ENCODE data around the gene KLF6.
"Not testable (repeated sequence)": the region's sequence is repeated elsewhere in the genome, so short reads cannot be mapped to it uniquely, and the experiment has no call there.

KLF6 gene

GRCh38 chr10:3737864-3738263, 47.1 kb downstream of the KLF6 start:
- no peaks in the 10 kb centered on the region for H3K9me3 ChIP-seq (ENCODE audit: control insufficient read depth, insufficient read depth, low read length)
- H3K4me1 ChIP-seq (ENCODE audit: insufficient read depth, low read length), result no peaks in the 10 kb centered on the region
- no peaks in the 10 kb centered on the region for H3K36me3 ChIP-seq (ENCODE audit: insufficient read depth, low read length)
- no peak overlapping the region for H3K9ac ChIP-seq (ENCODE audit: low read depth, low read length)

- H3K9me3 ChIP-seq (ENCODE audit: control insufficient read depth, insufficient read depth, low read length), result no peaks in the 10 kb centered on the region; the same call in 1 of the 2 replicates
- no peak overlapping the region for H3K9ac ChIP-seq (ENCODE audit: low read depth, low read length)
- no peaks in the 10 kb centered on the region for H3K36me3 ChIP-seq (ENCODE audit: insufficient read depth, low read length)
- no peaks in the 10 kb centered on the region for H3K4me1 ChIP-seq (ENCODE audit: insufficient read depth, low read length)
Observed at GRCh38 chr10:3735175-3735574, 49.8 kb downstream of the KLF6 start.

DNA sequence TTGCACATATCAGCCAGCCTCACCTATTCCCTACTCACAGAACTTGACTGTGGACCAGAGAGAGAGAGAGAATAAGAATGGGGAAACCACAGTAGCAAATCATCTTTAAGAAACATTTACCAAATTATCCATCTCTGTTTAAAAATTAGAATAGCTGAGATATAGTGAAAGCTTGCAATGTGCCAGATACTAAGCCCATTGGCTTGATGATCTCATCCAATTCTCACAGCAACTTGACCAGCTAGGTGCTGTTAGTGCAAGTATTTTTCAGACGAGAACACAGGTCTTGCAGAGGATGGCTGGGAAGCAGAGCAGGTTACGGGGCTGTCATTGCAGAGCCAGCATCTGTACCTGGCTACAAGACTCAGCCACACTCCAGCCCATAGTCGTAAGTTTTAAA, 50.9 kb downstream of the KLF6 start:
- Histone ChIP-seq H3K9ac (ENCODE audit: low read depth, low read length) (no peak overlapping the region), H3K4me1 (ENCODE audit: insufficient read depth, low read length) (no peaks in the 10 kb centered on the region), H3K9me3 (ENCODE audit: control insufficient read depth, insufficient read depth, low read length) (no peaks in the 10 kb centered on the region; the same call in 1 of the 2 replicates), H3K36me3 (ENCODE audit: insufficient read depth, low read length) (no peaks in the 10 kb centered on the region)

DNA sequence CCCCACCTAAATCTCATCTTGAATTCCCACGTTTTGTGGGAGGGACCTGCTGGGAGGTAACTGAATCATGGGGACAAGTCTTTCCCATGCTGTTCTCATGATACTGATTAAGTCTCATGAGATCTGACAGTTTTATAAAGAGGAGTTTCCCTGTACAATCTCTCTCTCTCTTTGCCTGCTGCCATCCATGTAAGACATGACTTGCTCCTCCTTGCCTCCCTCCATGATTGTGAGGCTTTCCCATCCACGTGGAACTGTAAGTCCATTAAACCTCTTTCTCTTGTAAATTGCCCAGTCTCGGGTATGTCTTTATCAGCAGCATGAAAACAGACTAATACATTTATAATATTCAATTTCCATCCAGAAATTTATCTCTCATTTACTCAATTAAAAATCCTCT, 52.8 kb downstream of the KLF6 start:
- H3K9ac ChIP-seq (ENCODE audit: low read depth, low read length), result not testable (repeated sequence)

GRCh38 chr10:3729397-3729976, 55.5 kb downstream of the KLF6 start:
- no peaks in the 10 kb centered on the region; the same call in 1 of the 2 replicates for H3K9me3 ChIP-seq (ENCODE audit: control insufficient read depth, insufficient read depth, low read length)
- H3K36me3 ChIP-seq (ENCODE audit: insufficient read depth, low read length), result no peaks in the 10 kb centered on the region
- H3K9ac ChIP-seq (ENCODE audit: low read depth, low read length), result no peak overlapping the region
- H3K4me1 ChIP-seq (ENCODE audit: insufficient read depth, low read length), result no peaks in the 10 kb centered on the region

More for the DNA sequence above, 52.8 kb downstream of the KLF6 start:
- not testable (repeated sequence) for H3K9me3 ChIP-seq (ENCODE audit: control insufficient read depth, insufficient read depth, low read length); H3K36me3 ChIP-seq (ENCODE audit: insufficient read depth, low read length); H3K4me1 ChIP-seq (ENCODE audit: insufficient read depth, low read length)

DNA sequence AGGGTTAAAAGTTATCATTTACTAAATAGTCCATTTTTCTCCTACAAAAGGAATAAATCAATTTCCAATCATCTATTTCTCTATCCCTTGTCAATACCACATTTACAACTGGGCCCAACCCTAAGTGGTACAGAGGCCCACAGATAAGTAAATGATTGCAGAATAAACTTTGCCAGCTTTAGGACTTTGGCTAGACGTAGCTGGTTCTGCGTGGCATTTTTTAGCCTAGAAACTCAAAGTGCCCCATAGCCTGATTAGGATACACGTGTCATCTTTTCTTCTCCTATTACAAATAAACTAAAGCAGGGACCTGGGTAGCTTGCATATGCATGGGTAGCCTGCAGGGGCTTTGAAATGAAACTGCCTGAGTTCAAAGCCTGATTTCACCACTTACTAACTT, 56.4 kb downstream of the KLF6 start:
- Histone ChIP-seq H3K9me3 (ENCODE audit: control insufficient read depth, insufficient read depth, low read length) (no peaks in the 10 kb centered on the region; the same call in 1 of the 2 replicates), H3K4me1 (ENCODE audit: insufficient read depth, low read length) (no peaks in the 10 kb centered on the region), H3K9ac (ENCODE audit: low read depth, low read length) (no peak overlapping the region), H3K36me3 (ENCODE audit: insufficient read depth, low read length) (no peaks in the 10 kb centered on the region)

DNA sequence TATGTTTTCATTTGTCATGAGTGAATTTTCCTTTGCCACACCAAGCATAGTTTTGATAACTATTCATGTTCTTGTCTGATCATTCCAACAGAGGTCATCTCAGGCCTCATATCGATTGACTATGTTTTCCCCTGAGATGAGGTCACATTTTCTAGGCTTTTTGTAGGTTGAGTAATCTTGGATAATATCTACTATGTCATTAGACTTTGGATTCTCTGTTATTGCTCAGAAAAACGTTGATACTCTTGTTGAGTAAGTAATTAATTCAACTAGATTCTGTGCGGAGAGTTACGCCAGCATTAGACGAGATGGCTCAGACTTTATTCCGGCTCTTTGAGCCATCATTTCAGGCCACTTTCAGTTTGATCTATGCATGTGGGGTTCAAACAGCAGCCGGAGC, 57.7 kb downstream of the KLF6 start:
- Histone ChIP-seq H3K9me3 (ENCODE audit: control insufficient read depth, insufficient read depth, low read length) (no peaks in the 10 kb centered on the region; the same call in 1 of the 2 replicates), H3K9ac (ENCODE audit: low read depth, low read length) (no peak overlapping the region), H3K36me3 (ENCODE audit: insufficient read depth, low read length) (no peaks in the 10 kb centered on the region), H3K4me1 (ENCODE audit: insufficient read depth, low read length) (no peaks in the 10 kb centered on the region)

All from ES-I3 (cell line).